Esophagus squamous epithelium (tissue), 4 donors: ENCODE data around the gene NFATC2.

ENCODE experiments used
- POLR2A ChIP-seq, 4 donors: fragments of 450-650 bp; IDR thresholded peaks; one replicate each; pipeline ENCODE4 v1.6.1; 2017; ENCODE audit warnings: antibody characterized with exemption in 4 of 4, mild to moderate bottlenecking in 4 of 4, moderate library complexity in 3 of 4
- TF ChIP-seq, protein P1 (sequence below), 6 experiments: fragments of 450-650 bp in 4 of 6; fragments of 200-600 bp in 2 of 6; sonication (generic) in 2 of 6; IDR thresholded peaks; one replicate each; pipeline ENCODE4 v1.5.1; 2016 to 2019; ENCODE audit warnings: antibody characterized with exemption in 6 of 6, mild to moderate bottlenecking in 4 of 6, moderate library complexity in 4 of 6

DNA sequence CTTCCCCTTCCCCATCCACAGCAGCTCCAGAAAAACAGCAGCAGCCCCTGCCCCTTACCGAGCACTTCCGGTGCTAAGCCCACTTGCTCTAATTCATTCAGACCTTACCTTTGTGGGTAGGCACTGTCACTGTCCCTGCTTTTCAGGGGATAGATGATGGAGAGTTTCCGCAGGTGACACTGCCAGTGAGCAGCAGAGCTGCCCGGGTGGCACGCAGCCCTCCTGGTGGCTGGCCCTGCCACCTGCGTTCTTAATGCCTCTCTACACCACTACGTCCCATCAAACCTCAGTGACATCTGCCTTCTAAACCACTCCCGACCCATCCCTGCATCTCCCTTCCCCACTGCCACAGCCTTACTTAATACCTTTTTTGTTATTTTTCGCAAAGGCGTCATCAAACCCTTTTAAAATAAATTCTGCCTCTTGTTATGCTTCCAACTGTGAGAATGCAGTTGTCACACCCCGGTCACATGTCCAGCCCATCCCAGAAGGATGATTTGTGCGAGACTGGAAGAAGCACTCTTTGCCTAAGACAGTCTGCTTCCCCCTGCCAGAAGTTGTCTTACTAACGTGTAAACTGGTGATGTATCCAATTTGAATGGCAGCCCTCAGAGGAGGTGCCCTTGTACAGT, 89.7 kb downstream of the NFATC2 start:
- TF ChIP-seq, protein P1, sequence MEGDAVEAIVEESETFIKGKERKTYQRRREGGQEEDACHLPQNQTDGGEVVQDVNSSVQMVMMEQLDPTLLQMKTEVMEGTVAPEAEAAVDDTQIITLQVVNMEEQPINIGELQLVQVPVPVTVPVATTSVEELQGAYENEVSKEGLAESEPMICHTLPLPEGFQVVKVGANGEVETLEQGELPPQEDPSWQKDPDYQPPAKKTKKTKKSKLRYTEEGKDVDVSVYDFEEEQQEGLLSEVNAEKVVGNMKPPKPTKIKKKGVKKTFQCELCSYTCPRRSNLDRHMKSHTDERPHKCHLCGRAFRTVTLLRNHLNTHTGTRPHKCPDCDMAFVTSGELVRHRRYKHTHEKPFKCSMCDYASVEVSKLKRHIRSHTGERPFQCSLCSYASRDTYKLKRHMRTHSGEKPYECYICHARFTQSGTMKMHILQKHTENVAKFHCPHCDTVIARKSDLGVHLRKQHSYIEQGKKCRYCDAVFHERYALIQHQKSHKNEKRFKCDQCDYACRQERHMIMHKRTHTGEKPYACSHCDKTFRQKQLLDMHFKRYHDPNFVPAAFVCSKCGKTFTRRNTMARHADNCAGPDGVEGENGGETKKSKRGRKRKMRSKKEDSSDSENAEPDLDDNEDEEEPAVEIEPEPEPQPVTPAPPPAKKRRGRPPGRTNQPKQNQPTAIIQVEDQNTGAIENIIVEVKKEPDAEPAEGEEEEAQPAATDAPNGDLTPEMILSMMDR (IDR thresholded peaks at IDR 0.05) = no peak
- no peak for TF ChIP-seq POLR2A (IDR thresholded peaks at IDR 0.05)
